IMR-90 (cell line): ENCODE data around the gene POLR2E. TPM values are rescaled to one million over a fixed set of nuclear protein-coding genes. Genes with fewer than 3 reads are reported as not detected.

Source experiments
- ATAC-seq: fragments of 200-7000 bp; cut with Tn5 transposase; 2 replicates; pipeline ENCODE4 v1.9.1; 2020; ENCODE audit warnings: low read depth, mild to moderate bottlenecking, moderate library complexity
- BruUV-seq: library from RNA; stranded (reverse); fragments of 400-500 nt; replicated peaks from 2 replicates; lab custom pipeline; 2021; lab: Mats Ljungman, UMichigan
- CTCF ChIA-PET: fragments of 300-600 bp; formaldehyde crosslinking; extraction: SDS; loops from one replicate; lab custom pipeline; 2021; ENCODE audit warnings: antibody characterized with exemption; lab: Yijun Ruan, JAX
- POLR2A ChIA-PET: fragments of 300-600 bp; sonication (Branson Sonifier 250); formaldehyde crosslinking; loops from one replicate; lab custom pipeline; 2022; ENCODE audit warnings: antibody characterized with exemption; ENCODE audit not compliant: unreplicated experiment; lab: Charles Lee
- DNase-seq: peaks from one replicate; pipeline ENCODE4 v3.0.0; 2013
- H2AFZ ChIP-seq: replicated peaks from 2 replicates; pipeline ENCODE3; 2013; ENCODE audit warnings: low read length, mild to moderate bottlenecking; ENCODE audit not compliant: poor library complexity
- H2AK5ac ChIP-seq: 2 replicates; pipeline ENCODE4 v1.6.1; 2013; ENCODE audit warnings: low read depth, low read length, inconsistent platforms
- H2AK9ac ChIP-seq: replicated peaks from 2 replicates; pipeline ENCODE3; 2013; ENCODE audit warnings: mild to moderate bottlenecking, low read depth, low read length, moderate library complexity; ENCODE audit not compliant: poor library complexity
- H2BK120ac ChIP-seq: 2 replicates; pipeline ENCODE4 v1.6.1; 2013; ENCODE audit warnings: low read depth, low read length, inconsistent platforms
- H2BK15ac ChIP-seq: 3 replicates; pipeline ENCODE4 v1.6.1; 2013; ENCODE audit warnings: low read depth, low read length, inconsistent platforms
- H2BK20ac ChIP-seq: 2 replicates; pipeline ENCODE4 v1.6.1; 2013; ENCODE audit warnings: low read depth, mild to moderate bottlenecking, inconsistent platforms, low read length, moderate library complexity
- H2BK5ac ChIP-seq: 2 replicates; pipeline ENCODE4 v1.6.1; 2013; ENCODE audit warnings: mild to moderate bottlenecking, low read depth, low read length, inconsistent platforms; ENCODE audit not compliant: poor library complexity, severe bottlenecking
- H3K14ac ChIP-seq: replicated peaks from 2 replicates; pipeline ENCODE4 v1.6.1; 2013; ENCODE audit warnings: low read depth, low read length, inconsistent platforms
- H3K18ac ChIP-seq: 2 replicates; pipeline ENCODE4 v1.6.1; 2013; ENCODE audit warnings: low read depth, low read length, control low read depth
- H3K23ac ChIP-seq: 2 replicates; pipeline ENCODE4 v1.6.1; 2013; ENCODE audit warnings: low read depth, low read length, inconsistent platforms
- H3K27ac ChIP-seq: 2 replicates; pipeline ENCODE4 v1.5.1; 2013; ENCODE audit warnings: mild to moderate bottlenecking, control low read depth, low read length; ENCODE audit not compliant: insufficient read depth
- H3K27me3 ChIP-seq: 2 replicates; pipeline ENCODE4 v1.6.1; 2013; ENCODE audit warnings: low read length; ENCODE audit not compliant: control insufficient read depth, insufficient read depth
- H3K36me3 ChIP-seq: 2 replicates; pipeline ENCODE4 v1.6.1; 2013; ENCODE audit warnings: low read length, mixed read lengths; ENCODE audit not compliant: control insufficient read depth, insufficient read depth
- H3K4ac ChIP-seq: 2 replicates; pipeline ENCODE4 v1.6.1; 2013; ENCODE audit warnings: low read depth, low read length, inconsistent platforms
- H3K4me1 ChIP-seq: 2 replicates; pipeline ENCODE4 v1.6.1; 2013; ENCODE audit warnings: low read length, mixed read lengths; ENCODE audit not compliant: control insufficient read depth, insufficient read depth
- H3K4me2 ChIP-seq: 2 replicates; pipeline ENCODE4 v1.6.1; 2013; ENCODE audit warnings: low read depth, mild to moderate bottlenecking, control low read depth, low read length, moderate library complexity
- H3K4me3 ChIP-seq: 2 replicates; pipeline ENCODE4 v1.5.1; 2013; ENCODE audit warnings: low read depth, mild to moderate bottlenecking, control low read depth, low read length, moderate library complexity; ENCODE audit not compliant: insufficient read depth
- H3K56ac ChIP-seq: 2 replicates; pipeline ENCODE4 v1.6.1; 2013; ENCODE audit warnings: low read length, inconsistent platforms; ENCODE audit not compliant: insufficient read depth; ENCODE audit errors: extremely low read depth
- H3K79me1 ChIP-seq, 2 experiments: 2 replicates each; pipeline ENCODE4 v1.6.1; 2013; ENCODE audit warnings: low read length in 2 of 2, inconsistent platforms in 1 of 2, low read depth in 1 of 2
- H3K9ac ChIP-seq: 2 replicates; pipeline ENCODE4 v1.6.1; 2013; ENCODE audit warnings: low read depth, low read length, control low read depth
- H3K9me1 ChIP-seq: 2 replicates; pipeline ENCODE4 v1.6.1; 2013; ENCODE audit warnings: low read length, inconsistent platforms; ENCODE audit not compliant: insufficient read depth
- H3K9me3 ChIP-seq: 2 replicates; pipeline ENCODE4 v1.6.1; 2013; ENCODE audit warnings: low read length; ENCODE audit not compliant: control insufficient read depth, insufficient read depth
- H4K20me1 ChIP-seq: 2 replicates; pipeline ENCODE4 v1.6.1; 2013; ENCODE audit warnings: low read length, inconsistent platforms; ENCODE audit not compliant: insufficient read depth
- H4K5ac ChIP-seq: 2 replicates; pipeline ENCODE4 v1.6.1; 2013; ENCODE audit warnings: mild to moderate bottlenecking, low read depth, low read length, control low read depth
- H4K8ac ChIP-seq, 2 experiments: 2 replicates each; pipeline ENCODE4 v1.6.1; 2013; ENCODE audit warnings: low read depth in 2 of 2, low read length in 2 of 2, control low read depth in 1 of 2, inconsistent platforms in 1 of 2
- H4K91ac ChIP-seq: 2 replicates; pipeline ENCODE4 v1.6.1; 2013; ENCODE audit warnings: low read depth, low read length, inconsistent platforms; ENCODE audit not compliant: insufficient read depth
- BHLHE40 ChIP-seq: fragments of 150-350 bp; IDR thresholded peaks from 2 replicates; pipeline ENCODE4 v1.6.1; 2016; ENCODE audit warnings: mild to moderate bottlenecking, low read depth, low read length
- CEBPB ChIP-seq: IDR thresholded peaks from 2 replicates; pipeline ENCODE4 v1.6.1; 2012; ENCODE audit warnings: low read depth, low read length, improper control_type of control experiment
- CHD1 ChIP-seq: IDR thresholded peaks from 2 replicates; pipeline ENCODE4 v1.6.1; 2012; ENCODE audit warnings: low read depth, low read length, improper control_type of control experiment
- FOS ChIP-seq: fragments of 150-350 bp; IDR thresholded peaks from 2 replicates; pipeline ENCODE4 v1.6.1; 2016; ENCODE audit warnings: low read depth, low read length
- MAFK ChIP-seq: IDR thresholded peaks from 2 replicates; pipeline ENCODE4 v1.6.1; 2012; ENCODE audit warnings: low read depth, low read length, improper control_type of control experiment
- MAZ ChIP-seq: IDR thresholded peaks from 2 replicates; pipeline ENCODE4 v1.6.1; 2012; ENCODE audit warnings: low read depth, mild to moderate bottlenecking, low read length, improper control_type of control experiment, moderate library complexity, borderline replicate concordance
- MXI1 ChIP-seq: IDR thresholded peaks from 2 replicates; pipeline ENCODE4 v1.6.1; 2012; ENCODE audit warnings: low read depth, mild to moderate bottlenecking, low read length, moderate library complexity, borderline replicate concordance
- NFE2L2 ChIP-seq: fragments of 150-350 bp; IDR thresholded peaks from 2 replicates; pipeline ENCODE4 v1.6.1; 2016; ENCODE audit warnings: low read depth, mild to moderate bottlenecking, low read length
- RAD21 ChIP-seq: IDR thresholded peaks from 2 replicates; pipeline ENCODE4 v1.6.1; 2012; ENCODE audit warnings: low read length, improper control_type of control experiment
- RFX5 ChIP-seq: IDR thresholded peaks from 2 replicates; pipeline ENCODE4 v1.8.0; 2012; ENCODE audit warnings: low read depth, mild to moderate bottlenecking, low read length, moderate library complexity
- WGBS, 2 experiments: methylation state at CpG; one replicate each; pipeline versions ENCODE4 v1.1.5 to v1.1.7; 2013; ENCODE audit warnings: missing lambda C conversion rate in 2 of 2; ENCODE audit not compliant: insufficient read length in 1 of 2; ENCODE audit errors: extremely low coverage in 2 of 2; 5-methylcytosine and 5-hydroxymethylcytosine counted together
- dilution Hi-C: fragments of 300-500 bp; cut with HindIII; formaldehyde crosslinking; loops from one replicate; pipeline ENCODE4 v1.14.3; 2018; ENCODE audit warnings: low sequenced_read_pairs; ENCODE audit not compliant: unreplicated experiment
- in situ Hi-C: fragments of 300-500 bp; cut with MboI; formaldehyde crosslinking; loops from 3 replicates; pipeline ENCODE4 v1.14.3; 2019; ENCODE audit warnings: low sequenced_read_pairs, inconsistent platforms, mixed read lengths
- intact Hi-C: fragments of 100-400 bp; cut with micrococcal nuclease; formaldehyde crosslinking; loops from 2 replicates; pipeline ENCODE4 v1.10.0; 2022
- polyA plus RNA-seq, 3 experiments: library from polyadenylated mRNA; depleted of rRNA; stranded (reverse); fragments of >200 nt; gene quantifications; 2 replicates each; pipeline ENCODE4 v1.2.3, GENCODE V29; 2012; ENCODE audit warnings: low replicate concordance in 1 of 3
- total RNA-seq: library from RNA; depleted of rRNA; stranded (reverse); fragments of >200 nt; gene quantifications from 2 replicates; pipeline ENCODE4 v1.2.3, GENCODE V29; 2012
- TF ChIP-seq, protein P1 (sequence below): fragments of 150-350 bp; IDR thresholded peaks from 2 replicates; pipeline ENCODE4 v1.6.1; 2017; ENCODE audit warnings: mild to moderate bottlenecking, antibody characterized with exemption, low read length, low read depth
- TF ChIP-seq, protein P2 (sequence below): conservative IDR thresholded peaks from 2 replicates; pipeline ENCODE4 v1.5.1; 2012; ENCODE audit warnings: mild to moderate bottlenecking, low read depth, low read length, improper control_type of control experiment
- TF ChIP-seq, protein P3 (sequence below): fragments of 150-350 bp; IDR thresholded peaks from 2 replicates; pipeline ENCODE4 v1.6.1; 2016; ENCODE audit warnings: low read depth, mild to moderate bottlenecking, low read length, moderate library complexity, borderline replicate concordance

POLR2E gene
- total and polyA plus RNA-seq, 2 of the 4 experiments (the other 2 are of a cell fraction) = 294 to 391 TPM

DNA sequence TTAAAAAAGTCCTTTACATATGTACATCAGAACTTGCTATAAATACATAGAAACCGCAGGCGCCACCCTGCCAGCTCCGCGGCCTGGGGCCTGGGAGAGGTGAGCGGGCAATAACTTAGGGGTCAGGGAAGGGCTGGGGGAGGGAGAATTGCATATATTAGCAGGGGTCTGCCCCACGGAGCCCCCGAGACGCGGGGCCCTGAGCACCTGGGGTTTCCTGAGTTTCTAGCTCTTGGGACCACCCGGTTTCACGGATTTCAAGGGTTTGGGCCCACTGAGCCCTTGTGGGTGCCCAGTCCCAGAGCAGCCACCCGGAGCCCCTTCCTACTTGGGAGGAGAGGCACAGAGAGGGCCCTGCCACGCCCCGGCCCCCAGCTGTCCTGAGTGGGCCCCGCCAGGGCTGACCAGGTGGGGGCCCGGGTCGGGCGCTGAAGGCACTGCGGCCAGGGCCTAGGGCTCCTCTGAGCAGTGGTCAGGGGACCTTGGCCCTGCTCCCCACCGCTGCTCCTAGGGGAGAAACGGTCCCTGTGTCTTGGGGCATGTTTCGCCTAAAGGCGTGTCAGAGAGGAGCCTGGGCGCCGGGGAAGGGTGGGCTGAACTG, 12.6 kb upstream of the POLR2E start:
- POLR2A ChIA-PET = no interaction called here
- in situ Hi-C loops = loop anchor here (5.0 kb wide), 1 partner anchor 95 kb away; no protein-coding TSS in a partner anchor
- CTCF ChIA-PET = no interaction called here

More for the DNA sequence above, 12.6 kb upstream of the POLR2E start:
- Histone ChIP-seq H2BK15ac (no peak overlapping the region), H2BK5ac (no peak overlapping the region), H3K9me1 (0 out of 2 replicates have a peak, but pooled peaks cover 2% of the 10 kb centered on the region), H3K18ac (no peak overlapping the region), H2BK120ac (no peak overlapping the region), H4K5ac (no peak overlapping the region), H3K27me3 (no peaks in the 10 kb centered on the region), H3K4ac (no peak overlapping the region), H2BK20ac (no peak overlapping the region), H3K4me1 (peaks cover 6% of the 10 kb centered on the region), H3K23ac (no peak overlapping the region), H3K14ac (no peak overlapping the region), H4K8ac (no peak overlapping the region), H3K79me1 (peaks cover 0 to 30% of the 10 kb centered on the region in 2 experiments; a peak in 3 of 4 replicates), H3K56ac (no peak overlapping the region), H4K91ac (no peak overlapping the region), H3K9ac (no peak overlapping the region), H3K9me3 (no peaks in the 10 kb centered on the region), H2AK9ac (no peak overlapping the region), H4K20me1 (peaks cover 46% of the 10 kb centered on the region), H3K4me3 (no peak overlapping the region), H3K27ac (no peak overlapping the region), H2AK5ac (no peak overlapping the region), H3K36me3 (peaks cover 65% of the 10 kb centered on the region), H2AFZ (no peak overlapping the region), H3K4me2 (no peak overlapping the region)
- ATAC-seq = no peak
- DNase-seq = no peak
- BruUV-seq = no TSS peak
- dilution Hi-C loops (no loop called here), intact Hi-C loops (no loop called here)
- WGBS, 2 experiments = 98% methylated on average over 5 of the region's 25 CpGs; no CpG with 5 or more reads in 1 of the 2 experiments
- TF ChIP-seq, protein P1, sequence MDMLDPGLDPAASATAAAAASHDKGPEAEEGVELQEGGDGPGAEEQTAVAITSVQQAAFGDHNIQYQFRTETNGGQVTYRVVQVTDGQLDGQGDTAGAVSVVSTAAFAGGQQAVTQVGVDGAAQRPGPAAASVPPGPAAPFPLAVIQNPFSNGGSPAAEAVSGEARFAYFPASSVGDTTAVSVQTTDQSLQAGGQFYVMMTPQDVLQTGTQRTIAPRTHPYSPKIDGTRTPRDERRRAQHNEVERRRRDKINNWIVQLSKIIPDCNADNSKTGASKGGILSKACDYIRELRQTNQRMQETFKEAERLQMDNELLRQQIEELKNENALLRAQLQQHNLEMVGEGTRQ = no peak
- TF ChIP-seq MAZ = no peak
- no peak for TF ChIP-seq MAFK
- no peak for TF ChIP-seq CHD1
- TF ChIP-seq, protein P2, sequence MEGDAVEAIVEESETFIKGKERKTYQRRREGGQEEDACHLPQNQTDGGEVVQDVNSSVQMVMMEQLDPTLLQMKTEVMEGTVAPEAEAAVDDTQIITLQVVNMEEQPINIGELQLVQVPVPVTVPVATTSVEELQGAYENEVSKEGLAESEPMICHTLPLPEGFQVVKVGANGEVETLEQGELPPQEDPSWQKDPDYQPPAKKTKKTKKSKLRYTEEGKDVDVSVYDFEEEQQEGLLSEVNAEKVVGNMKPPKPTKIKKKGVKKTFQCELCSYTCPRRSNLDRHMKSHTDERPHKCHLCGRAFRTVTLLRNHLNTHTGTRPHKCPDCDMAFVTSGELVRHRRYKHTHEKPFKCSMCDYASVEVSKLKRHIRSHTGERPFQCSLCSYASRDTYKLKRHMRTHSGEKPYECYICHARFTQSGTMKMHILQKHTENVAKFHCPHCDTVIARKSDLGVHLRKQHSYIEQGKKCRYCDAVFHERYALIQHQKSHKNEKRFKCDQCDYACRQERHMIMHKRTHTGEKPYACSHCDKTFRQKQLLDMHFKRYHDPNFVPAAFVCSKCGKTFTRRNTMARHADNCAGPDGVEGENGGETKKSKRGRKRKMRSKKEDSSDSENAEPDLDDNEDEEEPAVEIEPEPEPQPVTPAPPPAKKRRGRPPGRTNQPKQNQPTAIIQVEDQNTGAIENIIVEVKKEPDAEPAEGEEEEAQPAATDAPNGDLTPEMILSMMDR = no peak
- no peak for TF ChIP-seq RAD21
- TF ChIP-seq RFX5 = no peak
- TF ChIP-seq MXI1 = no peak
- TF ChIP-seq NFE2L2 = no peak
- TF ChIP-seq FOS = no peak
- TF ChIP-seq, protein P3, sequence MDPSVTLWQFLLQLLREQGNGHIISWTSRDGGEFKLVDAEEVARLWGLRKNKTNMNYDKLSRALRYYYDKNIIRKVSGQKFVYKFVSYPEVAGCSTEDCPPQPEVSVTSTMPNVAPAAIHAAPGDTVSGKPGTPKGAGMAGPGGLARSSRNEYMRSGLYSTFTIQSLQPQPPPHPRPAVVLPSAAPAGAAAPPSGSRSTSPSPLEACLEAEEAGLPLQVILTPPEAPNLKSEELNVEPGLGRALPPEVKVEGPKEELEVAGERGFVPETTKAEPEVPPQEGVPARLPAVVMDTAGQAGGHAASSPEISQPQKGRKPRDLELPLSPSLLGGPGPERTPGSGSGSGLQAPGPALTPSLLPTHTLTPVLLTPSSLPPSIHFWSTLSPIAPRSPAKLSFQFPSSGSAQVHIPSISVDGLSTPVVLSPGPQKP = no peak
- no peak for TF ChIP-seq CEBPB
- no peak for TF ChIP-seq BHLHE40
